H1 (cell line): ENCODE data around the gene EML1. TPM values are rescaled to one million over a fixed set of nuclear protein-coding genes. Genes with fewer than 3 reads are reported as not detected.

Experiments
- CTCF ChIA-PET: fragments of 300-600 bp; sonication (Branson Sonifier 250); formaldehyde crosslinking; loops from one replicate; lab custom pipeline; 2021; ENCODE audit not compliant: partially characterized antibody; lab: Charles Lee
- POLR2A ChIA-PET: fragments of 300-600 bp; sonication (Branson Sonifier 250); formaldehyde crosslinking; loops from one replicate; lab custom pipeline; 2021; ENCODE audit warnings: inconsistent platforms; ENCODE audit not compliant: partially characterized antibody; lab: Charles Lee
- DNase-seq, 2 experiments: peaks; one replicate each; pipeline versions ENCODE4 v3.0.0 to v3.0.0-alpha.2; 2010 to 2022; ENCODE audit warnings: low spot score in 2 of 2, low read depth in 1 of 2, mixed read lengths in 1 of 2
- FAIRE-seq: peaks from 2 replicates; lab custom pipeline; 2011; peaks lifted over from hg19 to GRCh38; lab: Jason Lieb, UNC
- H2AFZ ChIP-seq: 2 replicates; pipeline ENCODE4 v1.8.1; 2012; ENCODE audit warnings: low read length, inconsistent platforms
- H2AK5ac ChIP-seq: 2 replicates; pipeline ENCODE4 v1.6.1; 2013; ENCODE audit warnings: low read depth, low read length
- H2BK120ac ChIP-seq: replicated peaks from 2 replicates; pipeline ENCODE3; 2013; ENCODE audit warnings: low read depth, low read length, inconsistent platforms
- H2BK12ac ChIP-seq: 2 replicates; pipeline ENCODE4 v1.6.1; 2013; ENCODE audit warnings: low read depth, low read length
- H2BK15ac ChIP-seq: 2 replicates; pipeline ENCODE4 v1.6.1; 2013; ENCODE audit warnings: low read length
- H2BK20ac ChIP-seq: 2 replicates; pipeline ENCODE4 v1.6.1; 2013; ENCODE audit warnings: low read length
- H2BK5ac ChIP-seq: 2 replicates; pipeline ENCODE4 v1.6.1; 2013; ENCODE audit warnings: low read depth, low read length
- H3K14ac ChIP-seq: 2 replicates; pipeline ENCODE4 v1.6.1; 2013; ENCODE audit warnings: inconsistent platforms; ENCODE audit not compliant: insufficient read length
- H3K18ac ChIP-seq: 2 replicates; pipeline ENCODE4 v1.6.1; 2013; ENCODE audit warnings: low read length; ENCODE audit errors: extremely low read depth
- H3K23ac ChIP-seq: 2 replicates; pipeline ENCODE4 v1.6.1; 2013; ENCODE audit warnings: inconsistent platforms; ENCODE audit not compliant: insufficient read length
- H3K23me2 ChIP-seq: 2 replicates; pipeline ENCODE4 v1.6.1; 2013; ENCODE audit warnings: low read depth, low read length
- H3K27ac ChIP-seq: 2 replicates; pipeline ENCODE4 v1.6.1; 2011; ENCODE audit warnings: low read depth, low read length, inconsistent platforms
- H3K27me3 ChIP-seq, 4 experiments: replicated peaks in 1 of 4; 1 replicate in 1 of 4; 2 replicates in 3 of 4; pipeline versions ENCODE4 v1.6.1 to v1.8.1; 2011 to 2013; ENCODE audit warnings: low read length in 3 of 4, mild to moderate bottlenecking in 3 of 4, inconsistent platforms in 2 of 4, mixed read lengths in 2 of 4, moderate library complexity in 1 of 4; ENCODE audit not compliant: control insufficient read depth in 3 of 4, insufficient read depth in 3 of 4; ENCODE audit errors: extremely low read depth in 1 of 4
- H3K36me3 ChIP-seq, 4 experiments: 2 replicates each; pipeline versions ENCODE4 v1.6.1 to v1.8.1; 2011 to 2013; ENCODE audit warnings: mild to moderate bottlenecking in 4 of 4, low read length in 3 of 4, moderate library complexity in 2 of 4, control low read depth in 1 of 4, inconsistent platforms in 1 of 4; ENCODE audit not compliant: insufficient read depth in 4 of 4, control insufficient read depth in 2 of 4
- H3K4ac ChIP-seq: replicated peaks from 2 replicates; pipeline ENCODE3; 2013; ENCODE audit warnings: low read length, low read depth, mixed read lengths, inconsistent platforms; ENCODE audit not compliant: insufficient read length
- H3K4me1 ChIP-seq, 4 experiments: replicated peaks in 1 of 4; 1 replicate in 1 of 4; 2 replicates in 3 of 4; pipeline versions ENCODE4 v1.6.1 to v1.8.1; 2011 to 2013; ENCODE audit warnings: low read length in 3 of 4, inconsistent platforms in 2 of 4, mixed read lengths in 1 of 4; ENCODE audit not compliant: insufficient read depth in 4 of 4, control insufficient read depth in 3 of 4
- H3K4me2 ChIP-seq, 2 experiments: 2 replicates each; pipeline versions ENCODE4 v1.6.1 to v1.8.1; 2011 to 2013; ENCODE audit warnings: low read depth in 2 of 2, low read length in 2 of 2, control low read depth in 1 of 2, inconsistent platforms in 1 of 2, mild to moderate bottlenecking in 1 of 2; ENCODE audit not compliant: insufficient read depth in 1 of 2
- H3K4me3 ChIP-seq, 4 experiments: fragments of 200-600, 300-600 bp in 1 of 4; sonication (generic), shearing (Covaris generic), sonication (Bioruptor Twin) in 1 of 4; 2 replicates each; pipeline versions ENCODE4 v1.5.1 to v1.8.1; 2011 to 2016; ENCODE audit warnings: low read length in 4 of 4, low read depth in 3 of 4, control low read depth in 2 of 4, inconsistent platforms in 2 of 4, mild to moderate bottlenecking in 2 of 4, mixed read lengths in 1 of 4, moderate library complexity in 1 of 4; ENCODE audit not compliant: insufficient read depth in 2 of 4; ENCODE audit errors: extremely low read depth in 1 of 4
- H3K56ac ChIP-seq: replicated peaks from 2 replicates; pipeline ENCODE3; 2013; ENCODE audit warnings: low read depth, mild to moderate bottlenecking, mixed read lengths, low read length, inconsistent platforms; ENCODE audit not compliant: insufficient read length
- H3K79me1 ChIP-seq: 2 replicates; pipeline ENCODE4 v1.6.1; 2013; ENCODE audit warnings: low read depth, low read length, control low read depth
- H3K79me2 ChIP-seq, 2 experiments: 2 replicates each; pipeline versions ENCODE4 v1.6.1 to v1.8.1; 2012 to 2013; ENCODE audit warnings: low read length in 2 of 2, mild to moderate bottlenecking in 2 of 2, inconsistent platforms in 1 of 2; ENCODE audit not compliant: insufficient read depth in 2 of 2, control insufficient read depth in 1 of 2
- H3K9ac ChIP-seq, 4 experiments: replicated peaks in 1 of 4; 1 replicate in 1 of 4; 2 replicates in 3 of 4; pipeline versions ENCODE4 v1.6.1 to v1.8.1; 2011 to 2013; ENCODE audit warnings: low read depth in 3 of 4, low read length in 3 of 4, control low read depth in 2 of 4, mild to moderate bottlenecking in 2 of 4, moderate library complexity in 2 of 4, inconsistent platforms in 1 of 4; ENCODE audit errors: extremely low read depth in 1 of 4
- H3K9me3 ChIP-seq, 2 experiments: 2 replicates each; pipeline versions ENCODE4 v1.6.1 to v1.8.1; 2012 to 2013; ENCODE audit warnings: mild to moderate bottlenecking in 2 of 2, moderate library complexity in 2 of 2, control low read depth in 1 of 2, inconsistent platforms in 1 of 2, low read depth in 1 of 2, low read length in 1 of 2, mixed read lengths in 1 of 2; ENCODE audit not compliant: insufficient read depth in 2 of 2
- H4K20me1 ChIP-seq, 2 experiments: replicated peaks in 1 of 2; 2 replicates each; pipeline versions ENCODE3 to v1.8.1; 2011 to 2013; ENCODE audit warnings: inconsistent platforms in 2 of 2, low read length in 2 of 2, mild to moderate bottlenecking in 1 of 2; ENCODE audit not compliant: insufficient read depth in 2 of 2, control insufficient read depth in 1 of 2
- H4K5ac ChIP-seq: 2 replicates; pipeline ENCODE4 v1.6.1; 2013; ENCODE audit warnings: low read length, low read depth, mixed read lengths, inconsistent platforms; ENCODE audit not compliant: insufficient read length
- H4K8ac ChIP-seq: 2 replicates; pipeline ENCODE4 v1.8.0; 2013; ENCODE audit warnings: mild to moderate bottlenecking, moderate library complexity, low read length, inconsistent platforms; ENCODE audit not compliant: insufficient read depth; ENCODE audit errors: extremely low read depth
- H4K91ac ChIP-seq: replicated peaks from 2 replicates; pipeline ENCODE3; 2013; ENCODE audit warnings: low read length, mixed read lengths, inconsistent platforms; ENCODE audit not compliant: insufficient read length
- JUND ChIP-seq: IDR thresholded peaks from 2 replicates; pipeline ENCODE4 v1.6.1; 2011; ENCODE audit warnings: mild to moderate bottlenecking, improper control_type of control experiment, low read length
- MAFK ChIP-seq: IDR thresholded peaks from 2 replicates; pipeline ENCODE4 v1.6.1; 2012; ENCODE audit warnings: low read depth, mild to moderate bottlenecking, improper control_type of control experiment, low read length
- POLR2A ChIP-seq, 2 experiments: IDR thresholded peaks; 1 replicate in 1 of 2; 2 replicates in 1 of 2; pipeline ENCODE4 v1.6.1; 2011; ENCODE audit warnings: low read depth in 2 of 2, low read length in 2 of 2, mild to moderate bottlenecking in 2 of 2; ENCODE audit errors: control extremely low read depth in 1 of 2
- SAP30 ChIP-seq: fragments of 300-600 bp; sonication (generic); IDR thresholded peaks from 2 replicates; pipeline ENCODE4 v1.7.1; 2012; ENCODE audit warnings: low read length, moderate library complexity, mild to moderate bottlenecking, inconsistent platforms; ENCODE audit not compliant: insufficient read depth, insufficient replicate concordance
- SIN3A ChIP-seq, 2 experiments: IDR thresholded peaks in 1 of 2; conservative IDR thresholded peaks in 1 of 2; 2 replicates each; pipeline ENCODE4 v1.6.1; 2011 to 2012; ENCODE audit warnings: low read length in 2 of 2, improper control_type of control experiment in 1 of 2, low read depth in 1 of 2, mild to moderate bottlenecking in 1 of 2
- SIRT6 ChIP-seq: IDR thresholded peaks from one replicate; pipeline ENCODE4 v1.7.1; 2012; ENCODE audit warnings: low read length, inconsistent platforms
- TAF7 ChIP-seq: optimal IDR thresholded peaks from 2 replicates; pipeline ENCODE3; 2011; ENCODE audit warnings: low read depth, mild to moderate bottlenecking, inconsistent platforms, low read length, moderate library complexity, borderline replicate concordance
- WGBS, 2 experiments: shearing (Covaris generic) in 1 of 2; methylation state at CpG; one replicate each; pipeline versions ENCODE4 v1.1.6 to v1.1.7; 2013 to 2015; ENCODE audit warnings: low lambda C conversion rate in 2 of 2, mixed read lengths in 2 of 2, inconsistent platforms in 1 of 2, low coverage in 1 of 2, missing lambda C conversion rate in 1 of 2; ENCODE audit not compliant: insufficient replicate concordance in 2 of 2, insufficient coverage in 1 of 2, insufficient read length in 1 of 2; ENCODE audit errors: extremely low coverage in 1 of 2, missing lambda C conversion rate in 1 of 2; 5-methylcytosine and 5-hydroxymethylcytosine counted together
- polyA plus RNA-seq, 7 experiments: library from polyadenylated mRNA; depleted of rRNA in 3 of 7; stranded (reverse) in 5 of 7; unstranded in 2 of 7; fragments of >200 nt in 5 of 7; fragments of 200-250 nt in 2 of 7; gene quantifications; 1 replicate in 5 of 7; 2 replicates in 1 of 7; 4 replicates in 1 of 7; pipeline versions ENCODE4 v1.2.1 to v1.2.3, GENCODE V29; 2011 to 2013; ENCODE audit warnings: missing spikeins in 2 of 7, mixed read lengths in 2 of 7
- total RNA-seq: library from RNA; stranded (reverse); fragmentation: NEBNext Ultra II Directional; extraction: Animal tissue kit (Norgen Biotek cat#: 25700); gene quantifications from 2 replicates; pipeline ENCODE4 v1.2.1, GENCODE V29; 2021
- TF ChIP-seq, protein P1 (sequence below): IDR thresholded peaks from 2 replicates; pipeline ENCODE4 v1.6.1; 2012; ENCODE audit warnings: inconsistent platforms
- TF ChIP-seq, protein P2 (sequence below), 3 experiments: IDR thresholded peaks; 1 replicate in 2 of 3; 2 replicates in 1 of 3; pipeline versions ENCODE4 v1.5.1 to v1.6.1; 2011; ENCODE audit warnings: low read length in 3 of 3, mild to moderate bottlenecking in 3 of 3, inconsistent platforms in 2 of 3, low read depth in 1 of 3, moderate library complexity in 1 of 3; ENCODE audit not compliant: insufficient read depth in 1 of 3; ENCODE audit errors: control extremely low read depth in 1 of 3

Gene EML1
- total and polyA plus RNA-seq, 2 of the 8 experiments (the other 6 are each of a cell fraction or from before 2014, with no cell fraction given), result 11.1 to 24.7 TPM

DNA sequence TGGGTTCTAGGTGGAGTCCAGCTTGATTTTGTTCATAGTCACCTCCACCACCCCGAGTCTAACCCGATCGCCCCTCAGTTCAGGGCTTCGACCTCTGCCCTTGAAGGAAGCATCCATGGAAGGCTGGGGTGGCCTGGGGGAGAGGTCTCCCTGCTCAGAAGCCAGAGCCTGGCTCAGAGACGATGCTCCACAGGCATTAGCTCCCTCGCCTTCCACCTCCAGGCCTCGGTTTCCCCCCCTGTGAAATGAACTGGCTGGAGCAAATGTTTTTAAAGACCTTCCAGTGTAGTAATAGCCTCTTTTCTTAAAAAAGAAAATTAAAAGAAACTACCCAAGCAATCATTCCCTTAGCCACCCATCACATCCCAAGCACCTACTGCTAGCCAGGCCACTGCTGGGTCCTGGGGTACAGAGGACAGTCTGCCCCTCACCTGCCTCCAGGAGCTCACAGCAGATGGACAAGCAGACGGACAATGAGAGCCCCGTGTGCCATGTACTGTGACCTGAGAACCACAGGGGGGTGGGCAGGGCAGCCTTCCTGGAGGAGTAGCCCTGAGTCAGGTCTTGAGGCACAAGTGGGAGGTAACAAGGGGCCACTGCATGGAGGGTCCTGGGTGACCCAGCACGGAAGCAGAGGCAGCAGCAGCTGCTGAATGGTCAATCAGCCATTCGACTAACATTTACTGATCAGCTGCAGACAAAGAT, 42.3 kb upstream of the EML1 start:
- H3K36me3 ChIP-seq, result no peaks in the 10 kb centered on the region
- no peak overlapping the region for H3K23ac ChIP-seq
- H2BK20ac ChIP-seq, result 0 out of 2 replicates have a peak overlapping the region, but pooled peaks have one; percentile 9
- H2AFZ ChIP-seq, result no peak overlapping the region
- ChIA-PET POLR2A (no interaction called here), CTCF (interaction anchor here (0.6 to 17.3 kb wide), 15 partner anchors 9 to 526 kb away, joined by 3 to 237 read pairs (median 4); no protein-coding TSS in a partner anchor)
- H2AK5ac ChIP-seq, result no peak overlapping the region
- no peaks in the 10 kb centered on the region for H3K27me3 ChIP-seq
- no peak overlapping the region for H3K9ac ChIP-seq
- no peak overlapping the region for H4K5ac ChIP-seq
- no peaks in the 10 kb centered on the region for H3K79me2 ChIP-seq
- H3K27ac ChIP-seq, result no peak overlapping the region
- H3K4me2 ChIP-seq, result no peak overlapping the region
- FAIRE-seq (no peak), DNase-seq (no peak)
- H3K4me3 ChIP-seq, result no peak overlapping the region
- WGBS, 2 experiments, result 92% methylated on average over 11 of the region's 11 CpGs; no CpG with 5 or more reads in 1 of the 2 experiments
- H2BK120ac ChIP-seq, result no peak overlapping the region
- H4K91ac ChIP-seq, result no peak overlapping the region
- no peaks in the 10 kb centered on the region for H3K79me1 ChIP-seq
- H3K18ac ChIP-seq, result no peak overlapping the region
- no peak overlapping the region for H3K14ac ChIP-seq
- 0 out of 2 replicates have a peak overlapping the region, but pooled peaks have one; percentile 0 for H2BK15ac ChIP-seq
- no peaks in the 10 kb centered on the region for H3K9me3 ChIP-seq
- peak overlapping the region; percentile 71; the same call in 1 of the 2 replicates for H2BK12ac ChIP-seq
- H3K56ac ChIP-seq, result no peak overlapping the region
- H3K23me2 ChIP-seq, result no peaks in the 10 kb centered on the region
- H3K4me1 ChIP-seq, result peaks cover 0 to 10% (median 2%) of the 10 kb centered on the region in 4 experiments; a peak in 3 of 7 replicates
- no peak overlapping the region for H2BK5ac ChIP-seq
- no peaks in the 10 kb centered on the region for H4K20me1 ChIP-seq
- H4K8ac ChIP-seq, result no peak overlapping the region
- H3K4ac ChIP-seq, result peak overlapping the region; percentile 92
- TF ChIP-seq SIRT6, result no peak
- no peak for TF ChIP-seq POLR2A (IDR thresholded peaks at IDR 0.05; ENCODE audit: control extremely low read depth in 1 of 2, low read depth in 2 of 2, low read length in 2 of 2)
- no peak for TF ChIP-seq SAP30
- no peak for TF ChIP-seq TAF7
- TF ChIP-seq, protein P1, sequence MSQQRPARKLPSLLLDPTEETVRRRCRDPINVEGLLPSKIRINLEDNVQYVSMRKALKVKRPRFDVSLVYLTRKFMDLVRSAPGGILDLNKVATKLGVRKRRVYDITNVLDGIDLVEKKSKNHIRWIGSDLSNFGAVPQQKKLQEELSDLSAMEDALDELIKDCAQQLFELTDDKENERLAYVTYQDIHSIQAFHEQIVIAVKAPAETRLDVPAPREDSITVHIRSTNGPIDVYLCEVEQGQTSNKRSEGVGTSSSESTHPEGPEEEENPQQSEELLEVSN, result no peak
- TF ChIP-seq JUND, result no peak
- no peak for TF ChIP-seq SIN3A (conservative IDR thresholded peaks at IDR 0.05 in 1 of 2, IDR thresholded peaks at IDR 0.05 in 1 of 2; ENCODE audit: low read depth in 1 of 2, low read length in 2 of 2)
- TF ChIP-seq, protein P2, sequence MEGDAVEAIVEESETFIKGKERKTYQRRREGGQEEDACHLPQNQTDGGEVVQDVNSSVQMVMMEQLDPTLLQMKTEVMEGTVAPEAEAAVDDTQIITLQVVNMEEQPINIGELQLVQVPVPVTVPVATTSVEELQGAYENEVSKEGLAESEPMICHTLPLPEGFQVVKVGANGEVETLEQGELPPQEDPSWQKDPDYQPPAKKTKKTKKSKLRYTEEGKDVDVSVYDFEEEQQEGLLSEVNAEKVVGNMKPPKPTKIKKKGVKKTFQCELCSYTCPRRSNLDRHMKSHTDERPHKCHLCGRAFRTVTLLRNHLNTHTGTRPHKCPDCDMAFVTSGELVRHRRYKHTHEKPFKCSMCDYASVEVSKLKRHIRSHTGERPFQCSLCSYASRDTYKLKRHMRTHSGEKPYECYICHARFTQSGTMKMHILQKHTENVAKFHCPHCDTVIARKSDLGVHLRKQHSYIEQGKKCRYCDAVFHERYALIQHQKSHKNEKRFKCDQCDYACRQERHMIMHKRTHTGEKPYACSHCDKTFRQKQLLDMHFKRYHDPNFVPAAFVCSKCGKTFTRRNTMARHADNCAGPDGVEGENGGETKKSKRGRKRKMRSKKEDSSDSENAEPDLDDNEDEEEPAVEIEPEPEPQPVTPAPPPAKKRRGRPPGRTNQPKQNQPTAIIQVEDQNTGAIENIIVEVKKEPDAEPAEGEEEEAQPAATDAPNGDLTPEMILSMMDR (IDR thresholded peaks at IDR 0.05; ENCODE audit: control extremely low read depth in 1 of 3, insufficient read depth in 1 of 3, low read depth in 1 of 3, low read length in 3 of 3), result no peak
- TF ChIP-seq MAFK, result no peak
